ENCODE results near the gene PTBP1. TPM values are rescaled to one million over a fixed set of nuclear protein-coding genes. Genes with fewer than 3 reads are reported as not detected.

The PTBP1 gene
- total RNA-seq, 2 donors from 2014 or later: 49.4 to 73.9 TPM

DNA sequence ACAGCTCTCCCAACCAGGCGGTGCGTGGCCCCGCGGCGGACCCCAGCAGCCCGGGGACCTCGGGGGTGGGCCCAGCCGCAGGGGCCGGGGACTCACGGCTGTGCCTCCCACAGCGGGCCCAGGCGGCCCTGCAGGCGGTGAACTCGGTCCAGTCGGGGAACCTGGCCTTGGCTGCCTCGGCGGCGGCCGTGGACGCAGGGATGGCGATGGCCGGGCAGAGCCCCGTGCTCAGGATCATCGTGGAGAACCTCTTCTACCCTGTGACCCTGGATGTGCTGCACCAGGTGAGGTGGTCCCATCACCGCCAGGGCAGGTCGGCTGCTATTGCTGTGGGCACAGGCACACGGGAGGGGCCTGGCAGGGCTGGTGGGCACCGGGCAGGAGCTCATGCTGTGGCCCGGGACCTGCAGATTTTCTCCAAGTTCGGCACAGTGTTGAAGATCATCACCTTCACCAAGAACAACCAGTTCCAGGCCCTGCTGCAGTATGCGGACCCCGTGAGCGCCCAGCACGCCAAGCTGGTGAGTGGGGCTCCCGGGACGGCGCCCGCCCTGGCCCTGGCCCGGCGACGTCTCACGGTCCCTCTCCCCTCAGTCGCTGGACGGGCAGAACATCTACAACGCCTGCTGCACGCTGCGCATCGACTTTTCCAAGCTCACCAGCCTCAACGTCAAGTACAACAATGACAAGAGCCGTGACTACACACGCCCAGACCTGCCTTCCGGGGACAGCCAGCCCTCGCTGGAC lies 7.3 kb downstream of the PTBP1 start:
- Histone ChIP-seq H3K9me3 (no peaks in the 10 kb centered on the region), H3K27ac (no peak overlapping the region), H3K4me3 (no peak overlapping the region), H3K4me1 (peaks cover 3 to 38% of the 10 kb centered on the region in 2 donors), H3K27me3 (no peaks in the 10 kb centered on the region), H3K36me3 (peaks cover 85% of the 10 kb centered on the region)
- no peak for DNase-seq (ENCODE audit: low spot score)
- TF ChIP-seq CTCF (IDR thresholded peaks at IDR 0.05): no peak

DNA sequence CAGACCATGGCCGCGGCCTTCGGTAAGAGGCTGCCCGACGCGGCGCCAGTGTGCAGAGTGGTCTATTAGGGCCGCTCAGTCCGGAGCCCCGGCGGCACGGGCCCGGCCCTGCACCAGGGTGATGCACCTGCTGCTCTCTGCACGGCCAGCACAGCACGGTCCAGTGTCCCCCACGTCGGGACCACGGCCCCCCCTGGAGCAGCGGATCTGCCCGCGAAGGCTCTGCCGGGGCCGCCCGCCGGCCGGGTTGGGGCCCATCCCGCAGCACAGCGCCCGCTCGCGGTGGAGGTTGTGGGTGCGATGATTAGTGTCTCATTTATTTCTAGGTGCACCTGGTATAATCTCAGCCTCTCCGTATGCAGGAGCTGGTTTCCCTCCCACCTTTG lies 7.9 kb downstream of the PTBP1 start:
- no peak for DNase-seq (ENCODE audit: low spot score)
- H3K9me3 ChIP-seq: no peaks in the 10 kb centered on the region
- no peak for TF ChIP-seq CTCF (IDR thresholded peaks at IDR 0.05)
- no peak overlapping the region for H3K4me3 ChIP-seq
- H3K27ac ChIP-seq: no peak overlapping the region
- peaks cover 3 to 32% of the 10 kb centered on the region in 2 donors for H3K4me1 ChIP-seq
- no peaks in the 10 kb centered on the region for H3K27me3 ChIP-seq
- H3K36me3 ChIP-seq: peaks cover 89% of the 10 kb centered on the region

GRCh38 chr19:805600-806550 lies 8.6 kb downstream of the PTBP1 start:
- Histone ChIP-seq H3K36me3 (peaks cover 89% of the 10 kb centered on the region), H3K9me3 (no peaks in the 10 kb centered on the region), H3K4me1 (peaks cover 3 to 25% of the 10 kb centered on the region in 2 donors), H3K27ac (no peak overlapping the region), H3K4me3 (no peak overlapping the region), H3K27me3 (no peaks in the 10 kb centered on the region)
- DNase-seq (ENCODE audit: low spot score): no peak
- TF ChIP-seq CTCF (IDR thresholded peaks at IDR 0.05): no peak

DNA sequence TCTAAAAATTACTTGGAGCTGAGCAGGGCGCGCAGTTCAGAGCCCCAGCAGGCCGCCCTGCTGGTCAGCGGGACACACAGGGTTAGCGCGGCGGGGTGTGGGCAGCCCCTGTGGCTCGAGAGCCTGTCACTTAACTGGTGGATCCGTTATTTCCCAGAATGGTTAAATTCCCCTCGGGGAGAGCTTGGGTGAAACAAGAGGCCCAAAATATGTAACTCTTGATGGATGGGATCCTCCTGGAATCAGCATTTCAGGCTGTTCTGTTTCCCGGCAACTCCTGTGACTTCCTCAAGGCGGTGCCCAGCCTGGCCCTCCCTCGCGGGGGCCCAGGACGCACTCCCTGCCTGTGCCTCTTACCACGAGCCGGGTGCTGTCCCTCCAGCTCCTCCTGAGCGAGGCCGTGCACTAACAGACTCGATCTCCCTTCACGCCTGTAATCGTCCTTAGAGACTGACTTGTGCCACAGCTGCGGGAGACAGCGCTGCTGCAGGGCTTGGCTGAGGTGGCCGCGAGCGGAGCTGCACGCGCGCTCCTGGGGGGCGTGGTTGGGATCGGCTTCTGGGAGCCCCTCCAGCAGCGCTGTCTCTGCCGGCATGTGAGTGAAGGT lies 9.7 kb downstream of the PTBP1 start:
- H3K27me3 ChIP-seq: no peaks in the 10 kb centered on the region
- peaks cover 90% of the 10 kb centered on the region for H3K36me3 ChIP-seq
- no peak overlapping the region for H3K4me3 ChIP-seq
- no peak for TF ChIP-seq CTCF (IDR thresholded peaks at IDR 0.05)
- H3K9me3 ChIP-seq: no peaks in the 10 kb centered on the region
- no peak overlapping the region for H3K27ac ChIP-seq
- H3K4me1 ChIP-seq: peaks cover under 1 to 15% of the 10 kb centered on the region in 2 donors
- no peak for DNase-seq (ENCODE audit: low spot score)

DNA sequence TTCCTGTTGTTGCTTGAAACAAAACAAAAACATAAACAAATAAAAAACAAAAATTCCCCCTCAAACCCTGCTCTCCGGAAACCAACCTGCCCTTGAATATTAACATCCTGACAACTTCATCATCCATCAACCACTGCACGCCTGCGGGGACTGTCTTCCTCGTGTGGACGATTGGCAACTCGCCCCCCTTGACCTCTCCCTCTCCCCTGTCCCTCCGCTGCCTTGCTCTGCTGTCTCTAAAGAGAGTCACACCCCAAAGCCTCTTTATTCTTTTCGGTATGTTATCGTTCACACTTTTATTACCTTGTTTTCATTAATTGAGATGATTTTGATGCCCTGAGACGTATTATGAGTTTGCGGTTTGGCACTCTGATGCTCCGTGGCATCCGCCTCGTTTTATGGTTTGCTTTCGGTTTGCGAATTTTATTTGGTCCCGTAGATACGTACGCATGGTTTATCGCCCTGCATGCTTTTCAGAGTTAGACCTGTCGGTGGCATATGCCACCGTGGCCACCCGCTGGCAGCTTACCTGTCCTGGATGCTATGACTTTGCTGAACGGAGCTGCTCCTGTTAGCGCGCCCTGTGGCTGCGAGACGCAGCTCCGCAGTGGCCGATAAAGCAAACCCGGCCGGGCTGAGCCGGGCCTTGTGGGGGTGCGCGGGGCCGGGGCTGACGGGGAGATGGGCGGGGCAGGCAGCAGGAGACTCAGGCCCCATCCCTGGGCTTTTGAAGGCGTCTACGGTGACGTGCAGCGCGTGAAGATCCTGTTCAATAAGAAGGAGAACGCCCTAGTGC lies 10.6 kb downstream of the PTBP1 start:
- Histone ChIP-seq H3K4me3 (no peak overlapping the region), H3K9me3 (no peaks in the 10 kb centered on the region), H3K4me1 (peaks cover 0 to 6% of the 10 kb centered on the region in 2 donors), H3K27me3 (no peaks in the 10 kb centered on the region), H3K27ac (no peak overlapping the region), H3K36me3 (peaks cover 93% of the 10 kb centered on the region)
- no peak for TF ChIP-seq CTCF (IDR thresholded peaks at IDR 0.05)
- DNase-seq (ENCODE audit: low spot score): no peak

Data from right atrium auricular region (tissue), 2 donors.